Measurements from ENCODE around the gene CAPN1.

GRCh38 chr11:65151331-65151899 lies 30.3 kb upstream of the CAPN1 start:
- TF ChIP-seq EZH2 (IDR thresholded peaks at IDR 0.05; ENCODE audit: borderline replicate concordance, insufficient read depth, low read depth, low read length, poor library complexity, severe bottlenecking) (no peak), CTCF (IDR thresholded peaks at IDR 0.05) (no peak)
